HEK293 (cell line): ENCODE measurements around the gene TRIM2.

ENCODE experiments used
- CTCF ChIP-seq: fragments of 450-650 bp; formaldehyde crosslinking; IDR thresholded peaks from 2 replicates; pipeline ENCODE4 v1.5.1; 2016; ENCODE audit warnings: missing biosample characterization, missing genetic modification characterization
- INSM2 ChIP-seq: fragments of 450-650 bp; formaldehyde crosslinking; IDR thresholded peaks from 2 replicates; pipeline ENCODE4 v1.5.1; 2016; ENCODE audit warnings: missing biosample characterization, missing genetic modification characterization
- REST ChIP-seq: fragments of 450-650 bp; formaldehyde crosslinking; IDR thresholded peaks from 2 replicates; pipeline ENCODE4 v1.5.1; 2016; ENCODE audit warnings: missing biosample characterization, missing genetic modification characterization
- YY1 ChIP-seq: fragments of 450-650 bp; formaldehyde crosslinking; IDR thresholded peaks from 2 replicates; pipeline ENCODE4 v1.5.1; 2018; ENCODE audit warnings: missing biosample characterization, missing genetic modification characterization
- ZFP3 ChIP-seq: fragments of 450-650 bp; formaldehyde crosslinking; IDR thresholded peaks from 2 replicates; pipeline ENCODE4 v1.5.1; 2016; ENCODE audit warnings: low read depth, missing biosample characterization, missing genetic modification characterization
- ZFP37 ChIP-seq: fragments of 450-650 bp; formaldehyde crosslinking; IDR thresholded peaks from 2 replicates; pipeline ENCODE4 v1.5.1; 2016; ENCODE audit warnings: missing biosample characterization, missing genetic modification characterization
- ZNF140 ChIP-seq: fragments of 450-650 bp; formaldehyde crosslinking; IDR thresholded peaks from 2 replicates; pipeline ENCODE4 v1.5.1; 2016; ENCODE audit warnings: missing biosample characterization, missing genetic modification characterization

GRCh38 chr4:153217440-153217839, 13.2 kb downstream of the TRIM2 start:
- TF ChIP-seq INSM2 (tag by site-specific recombination) (no peak), CTCF (tag by site-specific recombination) (no peak), YY1 (tag by site-specific recombination) (no peak), ZFP37 (tag by site-specific recombination) (no peak), REST (no peak), ZFP3 (tag by site-specific recombination) (no peak), ZNF140 (tag by site-specific recombination) (no peak)
